Keratinocyte (primary cell): ENCODE data around the gene SNAP29. TPM values are rescaled to one million over a fixed set of nuclear protein-coding genes. Genes with fewer than 3 reads are reported as not detected.

Experiments
- DNase-seq: peaks from one replicate; pipeline ENCODE4 v3.0.0-alpha.2; 2011; ENCODE audit warnings: low read depth, missing footprints, low spot score
- FAIRE-seq: peaks from 2 replicates; lab custom pipeline; 2011; peaks lifted over from hg19 to GRCh38; lab: Jason Lieb, UNC
- H2AFZ ChIP-seq: 2 replicates; pipeline ENCODE4 v1.6.0; 2012; ENCODE audit warnings: low read length, control low read depth, inconsistent platforms; ENCODE audit not compliant: control insufficient read depth
- H3K27ac ChIP-seq: 2 replicates; pipeline ENCODE4 v1.5.1; 2011; ENCODE audit warnings: low read length; ENCODE audit not compliant: control insufficient read depth, insufficient read depth
- H3K27me3 ChIP-seq: 3 replicates; pipeline ENCODE4 v1.6.0; 2011; ENCODE audit warnings: low read length; ENCODE audit not compliant: control insufficient read depth, insufficient read depth; ENCODE audit errors: extremely low read depth
- H3K36me3 ChIP-seq, 2 experiments: 2 replicates in 1 of 2; 3 replicates in 1 of 2; pipeline ENCODE4 v1.5.1; 2011; ENCODE audit warnings: low read length in 2 of 2, mild to moderate bottlenecking in 1 of 2; ENCODE audit not compliant: control insufficient read depth in 2 of 2, insufficient read depth in 2 of 2; ENCODE audit errors: extremely low read depth in 1 of 2
- H3K4me1 ChIP-seq: 3 replicates; pipeline ENCODE4 v1.5.1; 2011; ENCODE audit warnings: low read length; ENCODE audit not compliant: control insufficient read depth, insufficient read depth; ENCODE audit errors: extremely low read depth
- H3K4me2 ChIP-seq: 3 replicates; pipeline ENCODE4 v1.6.0; 2011; ENCODE audit warnings: low read depth, low read length; ENCODE audit not compliant: control insufficient read depth, insufficient read depth; ENCODE audit errors: extremely low read depth
- H3K4me3 ChIP-seq, 3 experiments: fragments of 200-600 bp in 1 of 3; sonication (generic) in 1 of 3; 2 replicates in 2 of 3; 3 replicates in 1 of 3; pipeline ENCODE4 v1.5.1; 2011 to 2016; ENCODE audit warnings: low read length in 3 of 3, mild to moderate bottlenecking in 3 of 3, control low read depth in 2 of 3, inconsistent platforms in 1 of 3, low read depth in 1 of 3, mixed read lengths in 1 of 3, mixed run types in 1 of 3, moderate library complexity in 1 of 3; ENCODE audit not compliant: control insufficient read depth in 2 of 3, insufficient read depth in 2 of 3; ENCODE audit errors: extremely low read depth in 1 of 3
- H3K79me2 ChIP-seq: 2 replicates; pipeline ENCODE4 v1.6.0; 2012; ENCODE audit warnings: low read length; ENCODE audit not compliant: control insufficient read depth, insufficient read depth
- H3K9ac ChIP-seq: 3 replicates; pipeline ENCODE4 v1.6.0; 2011; ENCODE audit warnings: low read length; ENCODE audit not compliant: control insufficient read depth, insufficient read depth; ENCODE audit errors: extremely low read depth
- H3K9me1 ChIP-seq: 3 replicates; pipeline ENCODE4 v1.6.0; 2011; ENCODE audit warnings: low read length; ENCODE audit not compliant: control insufficient read depth, insufficient read depth; ENCODE audit errors: extremely low read depth
- H3K9me3 ChIP-seq: 2 replicates; pipeline ENCODE4 v1.5.1; 2012; ENCODE audit warnings: low read depth, low read length; ENCODE audit not compliant: control insufficient read depth
- H4K20me1 ChIP-seq: 3 replicates; pipeline ENCODE4 v1.6.0; 2011; ENCODE audit warnings: low read length; ENCODE audit not compliant: control insufficient read depth, insufficient read depth; ENCODE audit errors: extremely low read depth
- CTCF ChIP-seq, 3 experiments: IDR thresholded peaks in 1 of 3; conservative IDR thresholded peaks in 1 of 3; optimal IDR thresholded peaks in 1 of 3; 2 replicates in 2 of 3; 3 replicates in 1 of 3; pipeline versions ENCODE3 to v1.5.1; 2011; ENCODE audit warnings: low read length in 3 of 3, mild to moderate bottlenecking in 3 of 3, moderate library complexity in 2 of 3, control low read depth in 1 of 3, inconsistent platforms in 1 of 3; ENCODE audit not compliant: insufficient read depth in 2 of 3; ENCODE audit errors: extremely low read depth in 1 of 3
- EZH2 ChIP-seq: IDR thresholded peaks from one replicate; pipeline ENCODE4 v1.6.1; 2012; ENCODE audit warnings: inconsistent platforms, mild to moderate bottlenecking, low read length, moderate library complexity
- dilution Hi-C: fragments of 300-500 bp; cut with MboI; formaldehyde crosslinking; loops from one replicate; pipeline ENCODE4 v1.7.0; 2020; ENCODE audit warnings: low sequenced_read_pairs; ENCODE audit not compliant: extremely low pct_ligation_motif_present
- polyA plus RNA-seq, 5 experiments: library from polyadenylated mRNA; depleted of rRNA in 3 of 5; stranded (reverse) in 3 of 5; stranded (forward) in 1 of 5; unstranded in 1 of 5; fragments of >200 nt; gene quantifications; 1 replicate in 1 of 5; 2 replicates in 3 of 5; 3 replicates in 1 of 5; pipeline versions ENCODE4 v1.2.1 to v1.2.3, GENCODE V29; 2011 to 2012; ENCODE audit warnings: missing spikeins in 2 of 5, low read depth in 1 of 5, low replicate concordance in 1 of 5

Gene SNAP29
- polyA plus RNA-seq, 1 donor (not counting 4 experiments of a cell fraction or from before 2014, with no cell fraction given): 36.5 TPM

- Histone ChIP-seq H3K36me3 (peaks cover 6 to 10% of the 10 kb centered on the region in 2 experiments), H4K20me1 (peaks cover 3% of the 10 kb centered on the region), H3K27me3 (no peaks in the 10 kb centered on the region), H3K27ac (no peak overlapping the region), H3K4me2 (no peak overlapping the region), H3K4me3 (no peak overlapping the region), H2AFZ (no peak overlapping the region), H3K4me1 (peaks cover 9% of the 10 kb centered on the region), H3K9ac (no peak overlapping the region), H3K9me1 (no peaks in the 10 kb centered on the region), H3K79me2 (no peaks in the 10 kb centered on the region), H3K9me3 (no peaks in the 10 kb centered on the region)
- no peak for TF ChIP-seq EZH2
- no peak for TF ChIP-seq CTCF (optimal IDR thresholded peaks at IDR 0.05 in 1 of 3, IDR thresholded peaks at IDR 0.05 in 1 of 3, conservative IDR thresholded peaks at IDR 0.05 in 1 of 3; ENCODE audit: extremely low read depth in 1 of 3, insufficient read depth in 2 of 3, low read length in 3 of 3)
- dilution Hi-C loops: no loop called here
- no peak for DNase-seq
- FAIRE-seq: no peak
Measured at GRCh38 chr22:20866736-20867135, 7.9 kb downstream of the SNAP29 start.

- H2AFZ ChIP-seq: no peak overlapping the region
- no peak overlapping the region for H3K4me3 ChIP-seq
- H3K4me2 ChIP-seq: no peak overlapping the region
- no peaks in the 10 kb centered on the region for H3K27me3 ChIP-seq
- DNase-seq (no peak), FAIRE-seq (no peak)
- peaks cover 9% of the 10 kb centered on the region for H3K4me1 ChIP-seq
- TF ChIP-seq EZH2 (no peak), CTCF (optimal IDR thresholded peaks at IDR 0.05 in 1 of 3, IDR thresholded peaks at IDR 0.05 in 1 of 3, conservative IDR thresholded peaks at IDR 0.05 in 1 of 3; ENCODE audit: extremely low read depth in 1 of 3, insufficient read depth in 2 of 3, low read length in 3 of 3) (no peak)
- no peaks in the 10 kb centered on the region for H3K9me3 ChIP-seq
- H4K20me1 ChIP-seq: peaks cover 3% of the 10 kb centered on the region
- H3K9me1 ChIP-seq: no peaks in the 10 kb centered on the region
- peaks cover 6 to 10% of the 10 kb centered on the region in 2 experiments for H3K36me3 ChIP-seq
- H3K27ac ChIP-seq: no peak overlapping the region
- no peak overlapping the region for H3K9ac ChIP-seq
- dilution Hi-C loops: no loop called here
- H3K79me2 ChIP-seq: no peaks in the 10 kb centered on the region
Measured at GRCh38 chr22:20867179-20868024, 8.6 kb downstream of the SNAP29 start.
